ENCODE data around the gene OR6B2. TPM values are rescaled to one million over a fixed set of nuclear protein-coding genes. Genes with fewer than 3 reads are reported as not detected.

The OR6B2 gene
- total RNA-seq, 1 donor from 2014 or later: not detected

- Mint-ChIP-seq H3K27ac (ENCODE audit: unreplicated experiment) (no peak overlapping the region), H3K27me3 (ENCODE audit: unreplicated experiment) (peaks cover 6% of the 10 kb centered on the region), H3K9me3 (ENCODE audit: unreplicated experiment) (peaks cover 2% of the 10 kb centered on the region), H3K4me1 (ENCODE audit: low read depth, unreplicated experiment) (peaks cover 2% of the 10 kb centered on the region), H3K36me3 (ENCODE audit: unreplicated experiment) (no peaks in the 10 kb centered on the region), H3K4me3 (ENCODE audit: unreplicated experiment) (no peak overlapping the region)
- TF ChIP-seq CTCF (IDR thresholded peaks at IDR 0.05; ENCODE audit: partially characterized antibody, unreplicated experiment): no peak
- no peak for DNase-seq
Observed at GRCh38 chr2:240043279-240043989, 13.2 kb upstream of the OR6B2 start.

- TF ChIP-seq CTCF (IDR thresholded peaks at IDR 0.05; ENCODE audit: partially characterized antibody, unreplicated experiment): no peak
- DNase-seq: no peak
- Mint-ChIP-seq H3K36me3 (ENCODE audit: unreplicated experiment) (no peaks in the 10 kb centered on the region), H3K4me3 (ENCODE audit: unreplicated experiment) (no peak overlapping the region), H3K9me3 (ENCODE audit: unreplicated experiment) (peaks cover 2% of the 10 kb centered on the region), H3K4me1 (ENCODE audit: low read depth, unreplicated experiment) (peaks cover 2% of the 10 kb centered on the region), H3K27ac (ENCODE audit: unreplicated experiment) (no peak overlapping the region), H3K27me3 (ENCODE audit: unreplicated experiment) (peaks cover 6% of the 10 kb centered on the region)
Observed at GRCh38 chr2:240042740-240043139, 12.5 kb upstream of the OR6B2 start.

GRCh38 chr2:240041363-240041762 is 11.1 kb upstream of the OR6B2 start:
- DNase-seq: no peak
- no peak overlapping the region for H3K27ac Mint-ChIP-seq (ENCODE audit: unreplicated experiment)
- no peaks in the 10 kb centered on the region for H3K36me3 Mint-ChIP-seq (ENCODE audit: unreplicated experiment)
- no peak for TF ChIP-seq CTCF (IDR thresholded peaks at IDR 0.05; ENCODE audit: partially characterized antibody, unreplicated experiment)
- peaks cover 6% of the 10 kb centered on the region for H3K27me3 Mint-ChIP-seq (ENCODE audit: unreplicated experiment)
- H3K4me1 Mint-ChIP-seq (ENCODE audit: low read depth, unreplicated experiment): peaks cover under 1% of the 10 kb centered on the region
- peaks cover 2% of the 10 kb centered on the region for H3K9me3 Mint-ChIP-seq (ENCODE audit: unreplicated experiment)
- no peak overlapping the region for H3K4me3 Mint-ChIP-seq (ENCODE audit: unreplicated experiment)

GRCh38 chr2:240037358-240037757 is 7.1 kb upstream of the OR6B2 start:
- no peaks in the 10 kb centered on the region for H3K4me1 Mint-ChIP-seq (ENCODE audit: low read depth, unreplicated experiment)
- no peak for TF ChIP-seq CTCF (IDR thresholded peaks at IDR 0.05; ENCODE audit: partially characterized antibody, unreplicated experiment)
- H3K9me3 Mint-ChIP-seq (ENCODE audit: unreplicated experiment): no peaks in the 10 kb centered on the region
- H3K27me3 Mint-ChIP-seq (ENCODE audit: unreplicated experiment): peaks cover 7% of the 10 kb centered on the region
- H3K27ac Mint-ChIP-seq (ENCODE audit: unreplicated experiment): no peak overlapping the region
- no peaks in the 10 kb centered on the region for H3K36me3 Mint-ChIP-seq (ENCODE audit: unreplicated experiment)
- DNase-seq: no peak
- no peak overlapping the region for H3K4me3 Mint-ChIP-seq (ENCODE audit: unreplicated experiment)

- Mint-ChIP-seq H3K4me1 (ENCODE audit: low read depth, unreplicated experiment) (no peaks in the 10 kb centered on the region), H3K27me3 (ENCODE audit: unreplicated experiment) (peaks cover 9% of the 10 kb centered on the region), H3K27ac (ENCODE audit: unreplicated experiment) (no peak overlapping the region), H3K4me3 (ENCODE audit: unreplicated experiment) (no peak overlapping the region), H3K9me3 (ENCODE audit: unreplicated experiment) (peaks cover 3% of the 10 kb centered on the region), H3K36me3 (ENCODE audit: unreplicated experiment) (peaks cover 4% of the 10 kb centered on the region)
- no peak for TF ChIP-seq CTCF (IDR thresholded peaks at IDR 0.05; ENCODE audit: partially characterized antibody, unreplicated experiment)
- DNase-seq: no peak
Observed at GRCh38 chr2:240033330-240033678, 3.1 kb upstream of the OR6B2 start.
